Measurements from ENCODE around the gene RBMS1.

- TF ChIP-seq, protein P1, sequence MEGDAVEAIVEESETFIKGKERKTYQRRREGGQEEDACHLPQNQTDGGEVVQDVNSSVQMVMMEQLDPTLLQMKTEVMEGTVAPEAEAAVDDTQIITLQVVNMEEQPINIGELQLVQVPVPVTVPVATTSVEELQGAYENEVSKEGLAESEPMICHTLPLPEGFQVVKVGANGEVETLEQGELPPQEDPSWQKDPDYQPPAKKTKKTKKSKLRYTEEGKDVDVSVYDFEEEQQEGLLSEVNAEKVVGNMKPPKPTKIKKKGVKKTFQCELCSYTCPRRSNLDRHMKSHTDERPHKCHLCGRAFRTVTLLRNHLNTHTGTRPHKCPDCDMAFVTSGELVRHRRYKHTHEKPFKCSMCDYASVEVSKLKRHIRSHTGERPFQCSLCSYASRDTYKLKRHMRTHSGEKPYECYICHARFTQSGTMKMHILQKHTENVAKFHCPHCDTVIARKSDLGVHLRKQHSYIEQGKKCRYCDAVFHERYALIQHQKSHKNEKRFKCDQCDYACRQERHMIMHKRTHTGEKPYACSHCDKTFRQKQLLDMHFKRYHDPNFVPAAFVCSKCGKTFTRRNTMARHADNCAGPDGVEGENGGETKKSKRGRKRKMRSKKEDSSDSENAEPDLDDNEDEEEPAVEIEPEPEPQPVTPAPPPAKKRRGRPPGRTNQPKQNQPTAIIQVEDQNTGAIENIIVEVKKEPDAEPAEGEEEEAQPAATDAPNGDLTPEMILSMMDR (IDR thresholded peaks at IDR 0.05): no peak
- no peak for TF ChIP-seq EP300 (IDR thresholded peaks at IDR 0.05)
Measured at GRCh38 chr2:160538559-160539355, 45.1 kb upstream of the RBMS1 start.

Data from tibial nerve (tissue), 4 donors.